Ishikawa (cell line): ENCODE data around the gene RPE65.

Experiments used
- EP300 ChIP-seq: IDR thresholded peaks from 2 replicates; pipeline ENCODE4 v1.6.1; 2012; ENCODE audit warnings: borderline replicate concordance
- RAD21 ChIP-seq: IDR thresholded peaks from 2 replicates; pipeline ENCODE4 v1.6.1; 2012; ENCODE audit warnings: low read depth
- TF ChIP-seq, protein P1 (sequence below): IDR thresholded peaks from 2 replicates; pipeline ENCODE4 v1.6.1; 2012
- TF ChIP-seq, protein P2 (sequence below): IDR thresholded peaks from 2 replicates; pipeline ENCODE4 v1.6.1; 2012; ENCODE audit warnings: low read depth, mild to moderate bottlenecking
- TF ChIP-seq, protein P3 (sequence below): IDR thresholded peaks from 2 replicates; pipeline ENCODE4 v1.6.1; 2012

DNA sequence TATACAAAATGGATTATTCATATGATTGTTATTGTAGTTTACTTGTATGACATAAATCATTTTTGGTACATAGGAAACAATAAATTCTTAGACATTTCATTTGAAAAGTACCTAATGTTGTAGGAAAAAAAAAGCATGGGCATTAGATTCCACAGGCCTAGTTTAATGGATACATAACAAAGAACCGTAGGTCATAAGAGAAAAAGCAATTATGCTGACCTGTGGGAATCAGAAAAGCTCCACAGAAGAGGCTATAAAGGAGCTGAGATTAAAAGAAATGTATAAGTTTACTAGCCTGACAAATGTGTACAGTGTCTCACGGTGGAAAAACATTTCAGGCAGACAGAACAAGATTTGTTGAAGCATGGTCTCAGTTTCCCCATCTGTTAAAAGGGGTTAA lies 43.4 kb upstream of the RPE65 start:
- no peak for TF ChIP-seq EP300
- TF ChIP-seq, protein P1, sequence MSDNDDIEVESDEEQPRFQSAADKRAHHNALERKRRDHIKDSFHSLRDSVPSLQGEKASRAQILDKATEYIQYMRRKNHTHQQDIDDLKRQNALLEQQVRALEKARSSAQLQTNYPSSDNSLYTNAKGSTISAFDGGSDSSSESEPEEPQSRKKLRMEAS, result no peak
- TF ChIP-seq, protein P2, sequence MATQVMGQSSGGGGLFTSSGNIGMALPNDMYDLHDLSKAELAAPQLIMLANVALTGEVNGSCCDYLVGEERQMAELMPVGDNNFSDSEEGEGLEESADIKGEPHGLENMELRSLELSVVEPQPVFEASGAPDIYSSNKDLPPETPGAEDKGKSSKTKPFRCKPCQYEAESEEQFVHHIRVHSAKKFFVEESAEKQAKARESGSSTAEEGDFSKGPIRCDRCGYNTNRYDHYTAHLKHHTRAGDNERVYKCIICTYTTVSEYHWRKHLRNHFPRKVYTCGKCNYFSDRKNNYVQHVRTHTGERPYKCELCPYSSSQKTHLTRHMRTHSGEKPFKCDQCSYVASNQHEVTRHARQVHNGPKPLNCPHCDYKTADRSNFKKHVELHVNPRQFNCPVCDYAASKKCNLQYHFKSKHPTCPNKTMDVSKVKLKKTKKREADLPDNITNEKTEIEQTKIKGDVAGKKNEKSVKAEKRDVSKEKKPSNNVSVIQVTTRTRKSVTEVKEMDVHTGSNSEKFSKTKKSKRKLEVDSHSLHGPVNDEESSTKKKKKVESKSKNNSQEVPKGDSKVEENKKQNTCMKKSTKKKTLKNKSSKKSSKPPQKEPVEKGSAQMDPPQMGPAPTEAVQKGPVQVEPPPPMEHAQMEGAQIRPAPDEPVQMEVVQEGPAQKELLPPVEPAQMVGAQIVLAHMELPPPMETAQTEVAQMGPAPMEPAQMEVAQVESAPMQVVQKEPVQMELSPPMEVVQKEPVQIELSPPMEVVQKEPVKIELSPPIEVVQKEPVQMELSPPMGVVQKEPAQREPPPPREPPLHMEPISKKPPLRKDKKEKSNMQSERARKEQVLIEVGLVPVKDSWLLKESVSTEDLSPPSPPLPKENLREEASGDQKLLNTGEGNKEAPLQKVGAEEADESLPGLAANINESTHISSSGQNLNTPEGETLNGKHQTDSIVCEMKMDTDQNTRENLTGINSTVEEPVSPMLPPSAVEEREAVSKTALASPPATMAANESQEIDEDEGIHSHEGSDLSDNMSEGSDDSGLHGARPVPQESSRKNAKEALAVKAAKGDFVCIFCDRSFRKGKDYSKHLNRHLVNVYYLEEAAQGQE, result no peak
- TF ChIP-seq, protein P3, sequence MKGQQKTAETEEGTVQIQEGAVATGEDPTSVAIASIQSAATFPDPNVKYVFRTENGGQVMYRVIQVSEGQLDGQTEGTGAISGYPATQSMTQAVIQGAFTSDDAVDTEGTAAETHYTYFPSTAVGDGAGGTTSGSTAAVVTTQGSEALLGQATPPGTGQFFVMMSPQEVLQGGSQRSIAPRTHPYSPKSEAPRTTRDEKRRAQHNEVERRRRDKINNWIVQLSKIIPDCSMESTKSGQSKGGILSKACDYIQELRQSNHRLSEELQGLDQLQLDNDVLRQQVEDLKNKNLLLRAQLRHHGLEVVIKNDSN, result no peak
- no peak for TF ChIP-seq RAD21
